22Rv1 (cell line): ENCODE results near the gene GRK3.

ENCODE experiments used
- CTCF ChIP-seq: fragments of 450-650 bp; IDR thresholded peaks from 2 replicates; pipeline ENCODE4 v1.5.1; 2017; ENCODE audit warnings: mild to moderate bottlenecking
- ZFX ChIP-seq: fragments of 450-650 bp; IDR thresholded peaks from 2 replicates; pipeline ENCODE4 v1.6.1; 2017; ENCODE audit warnings: antibody characterized with exemption, borderline replicate concordance

GRCh38 chr22:25714739-25715138 lies 150.3 kb downstream of the GRK3 start:
- TF ChIP-seq CTCF (no peak), ZFX (no peak)
